A549 (cell line): Measurements from ENCODE around the gene ZC3H4.

Source experiments
- EP300 ChIP-seq, 2 experiments: fragments of >200 bp; sonication (Bioruptor Twin); formaldehyde crosslinking; IDR thresholded peaks; 2 replicates in 1 of 2; 3 replicates in 1 of 2; pipeline ENCODE4 v1.6.1; 2016 to 2017
- MAZ ChIP-seq: fragments of 150-350 bp; IDR thresholded peaks from 2 replicates; pipeline ENCODE4 v1.6.1; 2014; ENCODE audit warnings: antibody characterized with exemption, low read depth, low read length, borderline replicate concordance
- MYC ChIP-seq: IDR thresholded peaks from 2 replicates; pipeline ENCODE4 v1.6.1; 2012; ENCODE audit warnings: mild to moderate bottlenecking, inconsistent platforms, low read length, improper control_type of control experiment, borderline replicate concordance
- POLR2A ChIP-seq: IDR thresholded peaks from 2 replicates; pipeline ENCODE4 v1.6.1; 2012; ENCODE audit warnings: mild to moderate bottlenecking, low read length
- RAD21 ChIP-seq, 2 experiments: fragments of >200 bp in 1 of 2; sonication (Bioruptor Twin) in 1 of 2; formaldehyde crosslinking in 1 of 2; IDR thresholded peaks in 1 of 2; conservative IDR thresholded peaks in 1 of 2; 2 replicates in 1 of 2; 3 replicates in 1 of 2; pipeline ENCODE4 v1.6.1; 2012 to 2018; ENCODE audit warnings: inconsistent platforms in 1 of 2
- SMC3 ChIP-seq: fragments of >200 bp; sonication (Bioruptor Twin); formaldehyde crosslinking; IDR thresholded peaks from 3 replicates; pipeline ENCODE4 v1.6.1; 2018; ENCODE audit warnings: inconsistent platforms
- SREBF2 ChIP-seq: fragments of 450-650 bp; IDR thresholded peaks from 2 replicates; pipeline ENCODE4 v1.6.1; 2014; ENCODE audit warnings: mild to moderate bottlenecking, moderate library complexity
- ZSCAN20 ChIP-seq: fragments of 250-450 bp; sonication (Bioruptor Pico); IDR thresholded peaks from 2 replicates; pipeline ENCODE4 v1.8.0; 2022; ENCODE audit warnings: mild to moderate bottlenecking, moderate library complexity
- TF ChIP-seq, protein P1 (sequence below): fragments of >200 bp; sonication (Bioruptor Twin); formaldehyde crosslinking; IDR thresholded peaks from 3 replicates; pipeline ENCODE4 v1.5.1; 2016
- TF ChIP-seq, protein P2 (sequence below): fragments of 450-650 bp; IDR thresholded peaks from 2 replicates; pipeline ENCODE4 v1.6.1; 2014; ENCODE audit warnings: antibody characterized with exemption
- TF ChIP-seq, protein P3 (sequence below): IDR thresholded peaks from 2 replicates; pipeline ENCODE4 v1.6.1; 2012

DNA sequence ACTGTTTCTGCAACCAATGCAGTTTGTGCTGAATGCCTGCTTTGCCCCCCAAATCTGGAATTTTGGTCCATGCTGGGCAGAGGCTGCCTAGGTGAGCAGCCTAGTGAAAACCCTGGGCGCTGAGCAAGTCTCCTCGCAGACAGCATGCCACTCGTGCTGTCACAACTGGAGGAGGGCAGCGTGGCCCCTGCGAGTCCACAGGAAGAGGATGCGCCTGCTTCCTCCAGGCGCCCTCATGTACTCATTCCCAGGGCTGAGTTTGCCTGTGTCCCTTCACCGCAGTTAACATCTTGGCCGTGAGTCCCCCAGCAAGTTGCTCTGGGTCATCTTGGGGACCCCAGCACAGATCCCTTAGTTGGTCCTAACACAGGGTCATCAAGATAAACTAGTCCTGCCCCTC, 39.0 kb downstream of the ZC3H4 start:
- TF ChIP-seq MYC: no peak
- TF ChIP-seq, protein P1, sequence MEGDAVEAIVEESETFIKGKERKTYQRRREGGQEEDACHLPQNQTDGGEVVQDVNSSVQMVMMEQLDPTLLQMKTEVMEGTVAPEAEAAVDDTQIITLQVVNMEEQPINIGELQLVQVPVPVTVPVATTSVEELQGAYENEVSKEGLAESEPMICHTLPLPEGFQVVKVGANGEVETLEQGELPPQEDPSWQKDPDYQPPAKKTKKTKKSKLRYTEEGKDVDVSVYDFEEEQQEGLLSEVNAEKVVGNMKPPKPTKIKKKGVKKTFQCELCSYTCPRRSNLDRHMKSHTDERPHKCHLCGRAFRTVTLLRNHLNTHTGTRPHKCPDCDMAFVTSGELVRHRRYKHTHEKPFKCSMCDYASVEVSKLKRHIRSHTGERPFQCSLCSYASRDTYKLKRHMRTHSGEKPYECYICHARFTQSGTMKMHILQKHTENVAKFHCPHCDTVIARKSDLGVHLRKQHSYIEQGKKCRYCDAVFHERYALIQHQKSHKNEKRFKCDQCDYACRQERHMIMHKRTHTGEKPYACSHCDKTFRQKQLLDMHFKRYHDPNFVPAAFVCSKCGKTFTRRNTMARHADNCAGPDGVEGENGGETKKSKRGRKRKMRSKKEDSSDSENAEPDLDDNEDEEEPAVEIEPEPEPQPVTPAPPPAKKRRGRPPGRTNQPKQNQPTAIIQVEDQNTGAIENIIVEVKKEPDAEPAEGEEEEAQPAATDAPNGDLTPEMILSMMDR: no peak
- no peak for TF ChIP-seq POLR2A
- TF ChIP-seq RAD21 (conservative IDR thresholded peaks at IDR 0.05 in 1 of 2, IDR thresholded peaks at IDR 0.05 in 1 of 2): no peak
- TF ChIP-seq EP300 (IDR thresholded peaks at IDR 0.05): no peak
- TF ChIP-seq, protein P2, sequence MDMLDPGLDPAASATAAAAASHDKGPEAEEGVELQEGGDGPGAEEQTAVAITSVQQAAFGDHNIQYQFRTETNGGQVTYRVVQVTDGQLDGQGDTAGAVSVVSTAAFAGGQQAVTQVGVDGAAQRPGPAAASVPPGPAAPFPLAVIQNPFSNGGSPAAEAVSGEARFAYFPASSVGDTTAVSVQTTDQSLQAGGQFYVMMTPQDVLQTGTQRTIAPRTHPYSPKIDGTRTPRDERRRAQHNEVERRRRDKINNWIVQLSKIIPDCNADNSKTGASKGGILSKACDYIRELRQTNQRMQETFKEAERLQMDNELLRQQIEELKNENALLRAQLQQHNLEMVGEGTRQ: no peak
- no peak for TF ChIP-seq ZSCAN20 (CRISPR knock-in tag)
- TF ChIP-seq SREBF2: no peak
- TF ChIP-seq SMC3: no peak
- TF ChIP-seq MAZ: no peak
- TF ChIP-seq, protein P3, sequence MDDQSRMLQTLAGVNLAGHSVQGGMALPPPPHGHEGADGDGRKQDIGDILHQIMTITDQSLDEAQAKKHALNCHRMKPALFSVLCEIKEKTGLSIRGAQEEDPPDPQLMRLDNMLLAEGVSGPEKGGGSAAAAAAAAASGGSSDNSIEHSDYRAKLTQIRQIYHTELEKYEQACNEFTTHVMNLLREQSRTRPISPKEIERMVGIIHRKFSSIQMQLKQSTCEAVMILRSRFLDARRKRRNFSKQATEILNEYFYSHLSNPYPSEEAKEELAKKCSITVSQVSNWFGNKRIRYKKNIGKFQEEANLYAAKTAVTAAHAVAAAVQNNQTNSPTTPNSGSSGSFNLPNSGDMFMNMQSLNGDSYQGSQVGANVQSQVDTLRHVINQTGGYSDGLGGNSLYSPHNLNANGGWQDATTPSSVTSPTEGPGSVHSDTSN: no peak
